Osteoblast (primary cell): Measurements from ENCODE around the gene UNCX. TPM values are rescaled to one million over a fixed set of nuclear protein-coding genes. Genes with fewer than 3 reads are reported as not detected.

ENCODE experiments used
- DNase-seq: peaks from one replicate; pipeline ENCODE4 v3.0.0; 2011; ENCODE audit warnings: low spot score, mixed read lengths; ENCODE audit not compliant: insufficient read length; ENCODE audit errors: missing footprints
- H2AFZ ChIP-seq: 2 replicates; pipeline ENCODE4 v1.6.0; 2011; ENCODE audit warnings: mild to moderate bottlenecking, low read length
- H3K27ac ChIP-seq: 2 replicates; pipeline ENCODE4 v1.5.1; 2011; ENCODE audit warnings: mild to moderate bottlenecking, low read depth, low read length, moderate library complexity
- H3K27me3 ChIP-seq: 2 replicates; pipeline ENCODE4 v1.6.0; 2012; ENCODE audit warnings: mild to moderate bottlenecking, control low read depth, inconsistent platforms, low read length, moderate library complexity; ENCODE audit not compliant: insufficient read depth
- H3K36me3 ChIP-seq: 2 replicates; pipeline ENCODE4 v1.5.1; 2011; ENCODE audit warnings: mild to moderate bottlenecking, low read length, control low read depth, moderate library complexity; ENCODE audit not compliant: insufficient read depth
- H3K4me1 ChIP-seq: 2 replicates; pipeline ENCODE4 v1.5.1; 2011; ENCODE audit warnings: mild to moderate bottlenecking, low read length, control low read depth, moderate library complexity; ENCODE audit not compliant: insufficient read depth
- H3K4me2 ChIP-seq: 2 replicates; pipeline ENCODE4 v1.6.0; 2011; ENCODE audit warnings: mild to moderate bottlenecking, low read length; ENCODE audit not compliant: insufficient read depth
- H3K4me3 ChIP-seq: fragments of 200-600 bp; sonication (generic); 3 replicates; pipeline ENCODE4 v1.5.1; 2012; ENCODE audit warnings: mild to moderate bottlenecking, low read length, inconsistent platforms; ENCODE audit not compliant: insufficient read depth
- H3K79me2 ChIP-seq: 2 replicates; pipeline ENCODE4 v1.6.0; 2012; ENCODE audit warnings: mild to moderate bottlenecking, low read length, control low read depth, inconsistent platforms; ENCODE audit not compliant: insufficient read depth
- H3K9me3 ChIP-seq: 2 replicates; pipeline ENCODE4 v1.5.1; 2011; ENCODE audit warnings: low read depth, low read length, control low read depth
- H4K20me1 ChIP-seq: 2 replicates; pipeline ENCODE4 v1.6.0; 2012; ENCODE audit warnings: mild to moderate bottlenecking, low read length, control low read depth; ENCODE audit not compliant: insufficient read depth
- CTCF ChIP-seq: IDR thresholded peaks from 2 replicates; pipeline ENCODE4 v1.5.1; 2011; ENCODE audit warnings: mild to moderate bottlenecking, low read depth, low read length, moderate library complexity; ENCODE audit errors: extremely low read depth
- total RNA-seq: library from RNA; depleted of rRNA; stranded (reverse); fragments of >200 nt; gene quantifications from 2 replicates; pipeline ENCODE4 v1.2.3, GENCODE V29; 2012

The UNCX gene
- total RNA-seq, 1 donor: not detected

GRCh38 chr7:1283337-1283736 lies 50.7 kb downstream of the UNCX start:
- H3K4me2 ChIP-seq: no peak overlapping the region
- no peak overlapping the region for H2AFZ ChIP-seq
- H3K27ac ChIP-seq: no peak overlapping the region
- DNase-seq: no peak
- no peaks in the 10 kb centered on the region for H3K27me3 ChIP-seq
- H3K4me1 ChIP-seq: no peaks in the 10 kb centered on the region
- H3K79me2 ChIP-seq: no peaks in the 10 kb centered on the region
- no peak for TF ChIP-seq CTCF
- no peaks in the 10 kb centered on the region for H3K9me3 ChIP-seq
- no peaks in the 10 kb centered on the region for H3K36me3 ChIP-seq
- H4K20me1 ChIP-seq: no peaks in the 10 kb centered on the region
- no peak overlapping the region for H3K4me3 ChIP-seq

DNA sequence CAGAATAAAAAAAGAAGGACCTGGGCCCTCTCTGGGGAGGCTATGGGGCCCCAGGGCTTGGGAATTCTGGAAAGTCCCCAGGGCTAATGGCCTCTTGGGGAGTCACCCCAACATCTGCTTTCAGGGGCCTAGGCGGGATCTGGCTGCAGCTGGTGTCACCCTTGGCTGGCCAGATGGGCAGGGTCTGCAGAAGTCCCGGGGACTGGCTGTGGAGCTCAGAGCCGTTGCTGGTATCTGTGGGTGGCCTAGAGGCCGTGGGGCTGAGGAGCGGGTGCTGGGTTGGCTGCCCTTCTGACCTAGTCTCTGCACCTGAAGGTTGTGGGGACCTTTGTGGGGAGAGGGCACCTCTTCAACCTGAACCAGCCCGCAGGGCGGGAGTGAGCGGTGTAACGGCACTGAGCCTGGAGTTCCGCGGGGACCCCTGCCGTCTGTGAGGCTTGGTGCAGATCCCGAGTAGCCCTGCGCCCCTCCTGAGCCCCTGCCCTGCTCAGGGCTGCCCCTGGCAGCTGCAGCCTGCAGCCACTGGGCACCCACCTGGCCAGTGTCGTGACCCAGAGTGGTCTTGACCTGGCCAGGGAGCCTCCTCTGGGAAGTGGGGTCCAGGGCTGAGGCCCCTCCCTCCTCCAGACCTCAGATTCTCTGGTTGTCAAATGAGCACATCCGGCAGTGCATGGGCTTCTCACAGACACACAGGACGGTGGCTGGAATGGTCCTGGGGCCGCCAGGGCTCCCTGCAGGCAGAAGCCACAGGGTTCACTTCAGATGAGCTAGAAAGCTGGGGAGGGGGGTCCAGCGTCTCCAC lies 51.5 kb downstream of the UNCX start:
- no peaks in the 10 kb centered on the region for H3K36me3 ChIP-seq
- H2AFZ ChIP-seq: no peak overlapping the region
- no peak for DNase-seq
- no peaks in the 10 kb centered on the region for H3K79me2 ChIP-seq
- H3K4me2 ChIP-seq: no peak overlapping the region
- no peak overlapping the region for H3K4me3 ChIP-seq
- no peaks in the 10 kb centered on the region for H3K4me1 ChIP-seq
- H3K9me3 ChIP-seq: no peaks in the 10 kb centered on the region
- H4K20me1 ChIP-seq: no peaks in the 10 kb centered on the region
- H3K27me3 ChIP-seq: no peaks in the 10 kb centered on the region
- no peak overlapping the region for H3K27ac ChIP-seq
- no peak for TF ChIP-seq CTCF

DNA sequence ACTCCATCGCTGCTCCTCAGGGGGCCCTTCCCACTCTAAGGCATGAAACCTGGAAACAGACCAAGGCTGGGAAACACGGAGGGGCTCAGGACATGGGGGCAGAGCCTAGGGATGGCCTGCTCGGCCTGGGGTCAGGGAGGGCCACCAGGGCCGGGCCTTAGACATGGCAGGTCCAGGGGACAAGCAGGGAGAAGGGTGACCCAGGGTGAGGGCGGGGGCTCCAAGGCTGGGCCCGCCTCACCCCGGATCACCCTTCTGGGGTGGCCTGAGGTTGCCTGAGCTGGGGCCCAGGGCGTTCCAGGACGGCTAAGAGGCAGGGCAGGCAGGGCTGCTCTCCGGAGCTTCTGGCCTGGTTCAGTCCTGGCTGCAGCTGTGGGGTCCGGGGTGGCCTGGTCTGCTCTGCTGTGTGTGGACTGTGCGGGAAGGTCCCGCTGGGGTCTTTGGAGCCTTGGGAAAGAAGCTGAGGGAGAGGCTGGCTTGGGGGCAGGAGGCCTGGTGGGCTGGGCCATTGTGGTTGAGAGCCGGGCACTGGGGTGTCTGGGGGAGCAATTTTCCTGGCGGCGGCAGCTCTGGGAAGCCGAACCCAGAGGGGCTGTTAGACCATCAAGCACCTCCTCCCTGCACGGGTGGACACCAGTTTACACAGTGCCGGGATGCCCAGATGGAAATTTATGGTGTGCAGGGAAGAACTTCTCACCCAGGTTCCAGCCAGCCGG lies 52.2 kb downstream of the UNCX start:
- no peak overlapping the region for H2AFZ ChIP-seq
- no peaks in the 10 kb centered on the region for H3K4me1 ChIP-seq
- no peaks in the 10 kb centered on the region for H3K79me2 ChIP-seq
- H3K4me2 ChIP-seq: no peak overlapping the region
- H3K27me3 ChIP-seq: no peaks in the 10 kb centered on the region
- no peaks in the 10 kb centered on the region for H3K9me3 ChIP-seq
- no peaks in the 10 kb centered on the region for H4K20me1 ChIP-seq
- no peak for DNase-seq
- H3K4me3 ChIP-seq: no peak overlapping the region
- TF ChIP-seq CTCF: no peak
- H3K27ac ChIP-seq: no peak overlapping the region
- H3K36me3 ChIP-seq: no peaks in the 10 kb centered on the region
